ENCODE results near the gene SEC22B. TPM values are rescaled to one million over a fixed set of nuclear protein-coding genes. Genes with fewer than 3 reads are reported as not detected.
"Not testable (repeated sequence)": the region's sequence is repeated elsewhere in the genome, so short reads cannot be mapped to it uniquely, and the experiment has no call there.

Gene SEC22B
- total and polyA plus RNA-seq, 2 of the 13 experiments (the other 11 are each of a cell fraction or from before 2014, with no cell fraction given) = 14.2 to 29.1 TPM

GRCh38 chr1:120124628-120125027, 51.7 kb downstream of the SEC22B start:
- H2AFZ ChIP-seq (ENCODE audit: low read length); POLR2A ChIA-PET; H3K4me1 ChIP-seq (ENCODE audit: insufficient read depth, low read length); DNase-seq (ENCODE audit: low spot score); intact Hi-C loops (cut with micrococcal nuclease; ENCODE audit: unreplicated experiment); in situ Hi-C loops (cut with HindIII; ENCODE audit: extremely low pct_ligation_motif_present, low pct_unique_long_range_greater_than_20kb); H3K9ac ChIP-seq (ENCODE audit: insufficient read depth, low read depth, low read length); H3K27ac ChIP-seq (ENCODE audit: extremely low read length, insufficient read depth, low read length); H4K20me1 ChIP-seq (ENCODE audit: insufficient read depth, low read length); H3K9me3 ChIP-seq (ENCODE audit: low read length); CTCF ChIA-PET (ENCODE audit: low intra/inter-chr PET ratio, low total read pairs); FAIRE-seq; ATAC-seq; H3K36me3 ChIP-seq (replicated peaks in 1 of 2; ENCODE audit: control insufficient read depth in 1 of 2, insufficient read depth in 2 of 2, low read length in 2 of 2); BruUV-seq (replicated peaks); H3K79me2 ChIP-seq (ENCODE audit: insufficient read depth, low read length); H3K27me3 ChIP-seq (ENCODE audit: control insufficient read depth in 1 of 2, insufficient read depth in 2 of 2, low read length in 2 of 2); H3K4me2 ChIP-seq (ENCODE audit: low read depth, low read length); H3K4me3 ChIP-seq (replicated peaks in 1 of 3; ENCODE audit: insufficient read depth in 1 of 3, low read depth in 2 of 3, low read length in 3 of 3): not testable (repeated sequence)
- no CpG with 5 or more reads among the region's 1 CpG for WGBS (ENCODE audit: low lambda C conversion rate)

- FAIRE-seq; CTCF ChIA-PET (ENCODE audit: low intra/inter-chr PET ratio, low total read pairs); H4K20me1 ChIP-seq (ENCODE audit: insufficient read depth, low read length); H3K4me2 ChIP-seq (ENCODE audit: low read depth, low read length); POLR2A ChIA-PET; H3K79me2 ChIP-seq (ENCODE audit: insufficient read depth, low read length); H3K27ac ChIP-seq (ENCODE audit: extremely low read length, insufficient read depth, low read length); H3K27me3 ChIP-seq (ENCODE audit: control insufficient read depth in 1 of 2, insufficient read depth in 2 of 2, low read length in 2 of 2); in situ Hi-C loops (cut with HindIII; ENCODE audit: extremely low pct_ligation_motif_present, low pct_unique_long_range_greater_than_20kb); DNase-seq (ENCODE audit: low spot score); H3K9ac ChIP-seq (ENCODE audit: insufficient read depth, low read depth, low read length); H3K9me3 ChIP-seq (ENCODE audit: low read length); H3K4me1 ChIP-seq (ENCODE audit: insufficient read depth, low read length); intact Hi-C loops (cut with micrococcal nuclease; ENCODE audit: unreplicated experiment); H2AFZ ChIP-seq (ENCODE audit: low read length); H3K4me3 ChIP-seq (replicated peaks in 1 of 3; ENCODE audit: insufficient read depth in 1 of 3, low read depth in 2 of 3, low read length in 3 of 3); H3K36me3 ChIP-seq (replicated peaks in 1 of 2; ENCODE audit: control insufficient read depth in 1 of 2, insufficient read depth in 2 of 2, low read length in 2 of 2); ATAC-seq; BruUV-seq (replicated peaks): not testable (repeated sequence)
- 20% methylated on average over 4 of the region's 4 CpGs for WGBS (ENCODE audit: low lambda C conversion rate)
Observed at GRCh38 chr1:120123813-120124510, 52.4 kb downstream of the SEC22B start.

- FAIRE-seq; H4K20me1 ChIP-seq (ENCODE audit: insufficient read depth, low read length); H3K4me1 ChIP-seq (ENCODE audit: insufficient read depth, low read length); intact Hi-C loops (cut with micrococcal nuclease; ENCODE audit: unreplicated experiment); H3K36me3 ChIP-seq (replicated peaks in 1 of 2; ENCODE audit: control insufficient read depth in 1 of 2, insufficient read depth in 2 of 2, low read length in 2 of 2); H3K27me3 ChIP-seq (ENCODE audit: control insufficient read depth in 1 of 2, insufficient read depth in 2 of 2, low read length in 2 of 2); H3K9me3 ChIP-seq (ENCODE audit: low read length); H2AFZ ChIP-seq (ENCODE audit: low read length); POLR2A ChIA-PET; H3K4me2 ChIP-seq (ENCODE audit: low read depth, low read length); CTCF ChIA-PET (ENCODE audit: low intra/inter-chr PET ratio, low total read pairs); ATAC-seq; DNase-seq (ENCODE audit: low spot score); H3K9ac ChIP-seq (ENCODE audit: insufficient read depth, low read depth, low read length); in situ Hi-C loops (cut with HindIII; ENCODE audit: extremely low pct_ligation_motif_present, low pct_unique_long_range_greater_than_20kb); H3K4me3 ChIP-seq (replicated peaks in 1 of 3; ENCODE audit: insufficient read depth in 1 of 3, low read depth in 2 of 3, low read length in 3 of 3); H3K27ac ChIP-seq (ENCODE audit: extremely low read length, insufficient read depth, low read length); H3K79me2 ChIP-seq (ENCODE audit: insufficient read depth, low read length); BruUV-seq (replicated peaks): not testable (repeated sequence)
- WGBS (ENCODE audit: low lambda C conversion rate) = 21% methylated on average over 3 of the region's 5 CpGs
Observed at GRCh38 chr1:120122262-120122893, 53.9 kb downstream of the SEC22B start.

GRCh38 chr1:120121830-120122229, 54.5 kb downstream of the SEC22B start:
- H3K4me2 ChIP-seq (ENCODE audit: low read depth, low read length); CTCF ChIA-PET (ENCODE audit: low intra/inter-chr PET ratio, low total read pairs); H3K4me1 ChIP-seq (ENCODE audit: insufficient read depth, low read length); H4K20me1 ChIP-seq (ENCODE audit: insufficient read depth, low read length); DNase-seq (ENCODE audit: low spot score); FAIRE-seq; H3K4me3 ChIP-seq (replicated peaks in 1 of 3; ENCODE audit: insufficient read depth in 1 of 3, low read depth in 2 of 3, low read length in 3 of 3); intact Hi-C loops (cut with micrococcal nuclease; ENCODE audit: unreplicated experiment); H3K27ac ChIP-seq (ENCODE audit: extremely low read length, insufficient read depth, low read length); H3K9ac ChIP-seq (ENCODE audit: insufficient read depth, low read depth, low read length); H3K9me3 ChIP-seq (ENCODE audit: low read length); ATAC-seq; H3K36me3 ChIP-seq (replicated peaks in 1 of 2; ENCODE audit: control insufficient read depth in 1 of 2, insufficient read depth in 2 of 2, low read length in 2 of 2); H2AFZ ChIP-seq (ENCODE audit: low read length); H3K27me3 ChIP-seq (ENCODE audit: control insufficient read depth in 1 of 2, insufficient read depth in 2 of 2, low read length in 2 of 2); in situ Hi-C loops (cut with HindIII; ENCODE audit: extremely low pct_ligation_motif_present, low pct_unique_long_range_greater_than_20kb); POLR2A ChIA-PET; H3K79me2 ChIP-seq (ENCODE audit: insufficient read depth, low read length); BruUV-seq (replicated peaks): not testable (repeated sequence)
- 16% methylated on average over 1 of the region's 1 CpG for WGBS (ENCODE audit: low lambda C conversion rate)
